ENCODE results near the gene SSTR3. TPM values are rescaled to one million over a fixed set of nuclear protein-coding genes. Genes with fewer than 3 reads are reported as not detected.
"Not testable (repeated sequence)": the region's sequence is repeated elsewhere in the genome, so short reads cannot be mapped to it uniquely, and the experiment has no call there.

Gene SSTR3
- total and polyA plus RNA-seq, 11 donors = 0.07 TPM; not detected in 10

GRCh38 chr22:37173709-37174108 lies 38.6 kb downstream of the SSTR3 start:
- H3K27me3 ChIP-seq = no peaks in the 10 kb centered on the region
- peaks cover 12 to 45% (median 34%) of the 10 kb centered on the region in 12 donors for H3K4me1 ChIP-seq
- 63 to 89% (median 75%) methylated on average over 3 to 6 of the region's 6 CpGs for WGBS, 4 donors
- TF ChIP-seq POLR2A (IDR thresholded peaks at IDR 0.05) = no peak
- TF ChIP-seq, protein P1, sequence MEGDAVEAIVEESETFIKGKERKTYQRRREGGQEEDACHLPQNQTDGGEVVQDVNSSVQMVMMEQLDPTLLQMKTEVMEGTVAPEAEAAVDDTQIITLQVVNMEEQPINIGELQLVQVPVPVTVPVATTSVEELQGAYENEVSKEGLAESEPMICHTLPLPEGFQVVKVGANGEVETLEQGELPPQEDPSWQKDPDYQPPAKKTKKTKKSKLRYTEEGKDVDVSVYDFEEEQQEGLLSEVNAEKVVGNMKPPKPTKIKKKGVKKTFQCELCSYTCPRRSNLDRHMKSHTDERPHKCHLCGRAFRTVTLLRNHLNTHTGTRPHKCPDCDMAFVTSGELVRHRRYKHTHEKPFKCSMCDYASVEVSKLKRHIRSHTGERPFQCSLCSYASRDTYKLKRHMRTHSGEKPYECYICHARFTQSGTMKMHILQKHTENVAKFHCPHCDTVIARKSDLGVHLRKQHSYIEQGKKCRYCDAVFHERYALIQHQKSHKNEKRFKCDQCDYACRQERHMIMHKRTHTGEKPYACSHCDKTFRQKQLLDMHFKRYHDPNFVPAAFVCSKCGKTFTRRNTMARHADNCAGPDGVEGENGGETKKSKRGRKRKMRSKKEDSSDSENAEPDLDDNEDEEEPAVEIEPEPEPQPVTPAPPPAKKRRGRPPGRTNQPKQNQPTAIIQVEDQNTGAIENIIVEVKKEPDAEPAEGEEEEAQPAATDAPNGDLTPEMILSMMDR (IDR thresholded peaks at IDR 0.05) = no peak
- H3K36me3 ChIP-seq = no peaks in the 10 kb centered on the region
- no peaks in the 10 kb centered on the region for H3K9me3 ChIP-seq
- peak overlapping the region in 1 of 12 donors; percentile 16 for H3K27ac ChIP-seq
- H3K4me3 ChIP-seq = no peak overlapping the region
- peak in 2 of 4 donors; percentile 52 to 61 for ATAC-seq
- peak in 3 of 5 donors; percentile 42 to 60 (median 55) for DNase-seq
- intact Hi-C loops (cut with DNase I) = no loop called here

DNA sequence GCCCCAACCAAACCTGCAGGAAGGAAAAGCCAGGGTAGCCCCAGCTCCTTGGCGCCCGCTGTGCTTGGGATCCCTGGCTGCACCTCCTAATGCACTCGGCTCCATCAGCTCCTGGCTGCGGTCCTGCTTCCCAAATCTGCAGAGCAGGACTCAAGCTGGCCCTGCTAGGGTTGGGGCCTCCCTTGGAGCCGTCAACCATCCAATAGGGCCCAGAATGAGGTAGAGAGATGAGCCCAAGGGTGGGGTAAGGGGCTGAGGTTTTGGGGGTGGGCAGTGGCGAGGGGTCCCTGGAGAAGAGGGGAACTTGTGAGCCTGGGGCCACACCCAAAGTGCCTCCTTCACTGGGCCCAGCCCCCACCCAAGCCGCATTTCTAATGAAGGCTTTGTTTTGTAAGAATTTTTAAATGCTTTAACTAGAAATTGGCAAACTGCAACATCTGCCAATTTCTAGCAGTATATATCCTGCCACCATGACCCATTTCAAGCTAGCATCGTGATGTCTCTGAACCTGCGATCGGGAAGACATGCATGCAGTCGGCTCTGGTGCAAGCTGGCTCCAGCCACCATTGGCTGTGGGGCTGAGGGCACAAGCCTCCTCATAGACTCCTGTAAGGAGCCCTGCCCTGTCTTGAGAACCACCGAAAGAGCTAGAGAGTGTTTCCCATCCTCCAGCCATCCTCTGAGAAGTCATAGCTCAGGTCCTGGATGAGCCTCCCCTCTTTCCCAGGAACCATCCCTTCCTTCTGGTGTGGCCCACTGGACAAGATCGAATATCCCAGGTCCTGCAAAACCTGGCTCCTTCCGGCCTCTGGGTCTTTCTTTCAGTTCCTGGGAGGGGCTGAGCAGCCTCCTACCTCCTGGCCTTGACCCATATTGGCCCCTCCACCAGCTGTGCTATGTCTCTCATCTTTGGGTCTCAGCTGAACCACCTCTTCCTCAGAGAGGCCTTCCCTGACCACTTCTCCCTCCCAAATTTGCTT lies 39.7 kb downstream of the SSTR3 start:
- intact Hi-C loops (cut with DNase I) = no loop called here
- 84 to 93% (median 87%) methylated on average over 13 to 14 of the region's 14 CpGs for WGBS, 4 donors
- ATAC-seq (no peak), DNase-seq (peak in 2 of 5 donors; percentile 20 to 40)
- Histone ChIP-seq H3K9me3 (no peaks in the 10 kb centered on the region), H3K4me3 (no peak overlapping the region), H3K27ac (no peak overlapping the region), H3K36me3 (no peaks in the 10 kb centered on the region), H3K4me1 (peaks cover 12 to 46% (median 26%) of the 10 kb centered on the region in 12 donors), H3K27me3 (no peaks in the 10 kb centered on the region)
- TF ChIP-seq, protein P1 (IDR thresholded peaks at IDR 0.05) = no peak
- no peak for TF ChIP-seq POLR2A (IDR thresholded peaks at IDR 0.05)

DNA sequence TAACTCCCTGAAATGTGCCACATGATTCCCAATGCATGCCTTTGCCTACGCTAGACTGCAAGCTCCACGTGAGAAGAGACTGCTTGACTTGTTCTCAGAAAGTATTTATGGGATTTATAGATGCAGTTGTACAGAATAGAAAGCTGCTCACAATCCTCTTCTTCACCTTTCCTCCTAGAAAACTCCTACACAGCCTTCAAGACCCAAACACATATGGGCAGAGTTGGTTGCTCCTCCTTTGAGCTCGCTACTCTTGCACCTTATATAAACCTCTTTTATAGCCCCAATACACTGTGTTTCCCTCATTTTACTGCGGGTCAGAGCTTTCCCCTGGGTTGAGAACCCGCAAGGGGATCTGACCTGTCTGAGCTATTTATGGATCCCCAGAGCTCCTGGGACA lies 40.6 kb downstream of the SSTR3 start:
- no peak for TF ChIP-seq POLR2A (IDR thresholded peaks at IDR 0.05)
- TF ChIP-seq, protein P1 (IDR thresholded peaks at IDR 0.05) = no peak
- H3K9me3 ChIP-seq = no peaks in the 10 kb centered on the region
- H3K4me1 ChIP-seq = peaks cover 8 to 46% (median 24%) of the 10 kb centered on the region in 12 donors
- no peaks in the 10 kb centered on the region for H3K27me3 ChIP-seq
- no peak for DNase-seq
- H3K36me3 ChIP-seq = no peaks in the 10 kb centered on the region
- 76 to 84% (median 80%) methylated on average over 5 of the region's 5 CpGs for WGBS, 4 donors
- intact Hi-C loops (cut with DNase I) = no loop called here
- no peak overlapping the region for H3K27ac ChIP-seq
- no peak for ATAC-seq
- no peak overlapping the region for H3K4me3 ChIP-seq

DNA sequence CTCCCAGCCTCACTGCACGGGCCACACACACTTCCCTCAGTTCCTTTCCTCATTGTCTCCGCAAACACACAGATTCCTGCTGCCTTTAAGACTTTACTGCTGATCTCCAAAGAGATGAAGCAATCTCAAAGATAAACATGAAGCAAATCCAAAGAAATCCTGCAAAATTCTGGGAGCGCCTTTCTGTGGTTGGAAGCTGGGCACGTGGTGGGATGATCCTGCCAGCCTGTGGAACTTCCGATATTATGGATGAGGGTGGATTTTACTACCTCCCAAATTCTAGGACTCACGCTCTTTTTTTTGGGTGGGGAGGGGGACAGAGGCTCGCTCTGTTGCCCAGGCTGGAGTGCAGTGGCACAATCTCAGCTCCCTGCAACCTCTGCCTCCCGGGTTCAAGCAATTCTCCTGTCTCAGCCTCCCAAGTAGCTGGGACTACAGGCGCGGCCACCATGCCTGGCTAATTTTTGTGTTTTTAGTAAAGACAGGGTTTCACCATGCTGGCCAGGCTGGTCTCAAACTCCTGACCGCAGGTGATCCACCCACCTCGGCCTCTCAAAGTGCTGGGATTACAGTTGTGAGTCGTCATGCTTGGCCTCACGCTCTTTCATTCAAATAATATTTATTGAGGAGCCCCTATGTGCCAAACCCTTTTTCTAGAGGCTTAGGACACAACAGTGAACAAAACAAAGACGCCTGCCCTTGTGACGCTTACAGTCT lies 41.4 kb downstream of the SSTR3 start:
- 92 to 94% (median 93%) methylated on average over 16 of the region's 16 CpGs for WGBS, 4 donors
- DNase-seq = peak in 1 of 5 donors; percentile 7

More for the DNA sequence above, 41.4 kb downstream of the SSTR3 start:
- ATAC-seq; H3K36me3 ChIP-seq; H3K9me3 ChIP-seq; H3K27me3 ChIP-seq; H3K4me3 ChIP-seq; H3K27ac ChIP-seq; intact Hi-C loops (cut with DNase I): not testable (repeated sequence)
- peaks cover 3 to 40% (median 17%) of the 10 kb centered on the region in 12 donors for H3K4me1 ChIP-seq
